Mucosa of gallbladder (tissue), 1 donor: Measurements from ENCODE around the gene VSTM5. TPM values are rescaled to one million over a fixed set of nuclear protein-coding genes. Genes with fewer than 3 reads are reported as not detected.
"Not testable (repeated sequence)": the region's sequence is repeated elsewhere in the genome, so short reads cannot be mapped to it uniquely, and the experiment has no call there.

Source experiments
- DNase-seq: peaks from one replicate; pipeline ENCODE4 v3.0.0-alpha.2; 2020; ENCODE audit warnings: low spot score
- total RNA-seq: library from RNA; stranded (reverse); gene quantifications from one replicate; pipeline ENCODE4 v1.2.1, GENCODE V29; 2021
- donor health status: DM: no; HTN: no; CAD: no.

Gene VSTM5
- 1.8 TPM for total RNA-seq

GRCh38 chr11:93850594-93851018, at the start of gene VSTM5:
VSTM5 (minus strand) TSS chr11:93850618; CDS start chr11:93850502, 116 bp downstream.
- no peak for DNase-seq

GRCh38 chr11:93895106-93895862, 44.9 kb upstream of the VSTM5 start:
- peak; percentile 25 for DNase-seq

- DNase-seq: no peak
Measured at GRCh38 chr11:93890391-93891051, 40.1 kb upstream of the VSTM5 start.

GRCh38 chr11:93887111-93887510, 36.7 kb upstream of the VSTM5 start:
- no peak for DNase-seq

- not testable (repeated sequence) for DNase-seq
Measured at GRCh38 chr11:93879114-93879513, 28.7 kb upstream of the VSTM5 start.

GRCh38 chr11:93875637-93876036, 25.2 kb upstream of the VSTM5 start:
- no peak for DNase-seq

GRCh38 chr11:93871526-93871925, 21.1 kb upstream of the VSTM5 start:
- DNase-seq: no peak

GRCh38 chr11:93870616-93871015, 20.2 kb upstream of the VSTM5 start:
- no peak for DNase-seq

- DNase-seq: no peak
Measured at GRCh38 chr11:93869830-93870229, 19.4 kb upstream of the VSTM5 start.

GRCh38 chr11:93868404-93868803, 18.0 kb upstream of the VSTM5 start:
- DNase-seq: not testable (repeated sequence)

GRCh38 chr11:93861808-93862207, 11.4 kb upstream of the VSTM5 start:
- no peak for DNase-seq

GRCh38 chr11:93858121-93858775, 7.8 kb upstream of the VSTM5 start:
- DNase-seq: no peak

- no peak for DNase-seq
Measured at GRCh38 chr11:93857413-93858120, 7.1 kb upstream of the VSTM5 start.

- no peak for DNase-seq
Measured at GRCh38 chr11:93852242-93852641, 1.8 kb upstream of the VSTM5 start.

- DNase-seq: no peak
Measured at GRCh38 chr11:93849751-93850593, 446 bp downstream of the VSTM5 start.

GRCh38 chr11:93849201-93849600, 1.2 kb downstream of the VSTM5 start:
- no peak for DNase-seq

- DNase-seq: no peak
Measured at GRCh38 chr11:93846411-93846810, 4.0 kb downstream of the VSTM5 start.

- DNase-seq: no peak
Measured at GRCh38 chr11:93845181-93846092, 5.0 kb downstream of the VSTM5 start.

GRCh38 chr11:93844568-93844967, 5.8 kb downstream of the VSTM5 start:
- DNase-seq: no peak

GRCh38 chr11:93843906-93844305, 6.5 kb downstream of the VSTM5 start:
- DNase-seq: no peak
